WTC11 (cell line): ENCODE data around the gene RTF2. TPM values are rescaled to one million over a fixed set of nuclear protein-coding genes. Genes with fewer than 3 reads are reported as not detected.

ENCODE experiments used
- ATAC-seq: fragments of 200-7000 bp; cut with Tn5 transposase; 2 replicates; pipeline ENCODE4 v1.10.0; 2021; ENCODE audit warnings: mild to moderate bottlenecking, moderate library complexity
- CTCF ChIA-PET: fragments of 300-600 bp; sonication (Branson Sonifier 250); formaldehyde crosslinking; loops from one replicate; lab custom pipeline; 2021; ENCODE audit warnings: antibody characterized with exemption; lab: Charles Lee
- POLR2A ChIA-PET: fragments of 350-600 bp; sonication (Branson Sonifier 250); formaldehyde crosslinking; loops from one replicate; lab custom pipeline; 2021; ENCODE audit warnings: antibody characterized with exemption; lab: Charles Lee
- DNase-seq: peaks from one replicate; pipeline ENCODE4 v3.0.0; 2021; ENCODE audit warnings: low spot score
- H3K27ac Mint-ChIP-seq: 2 replicates; pipeline ENCODE4 v1.8.0; 2021; ENCODE audit warnings: mixed read lengths
- H3K27me3 Mint-ChIP-seq: 2 replicates; pipeline ENCODE4 v1.8.0; 2021; ENCODE audit warnings: low read depth, mild to moderate bottlenecking, moderate library complexity, mixed read lengths
- H3K36me3 Mint-ChIP-seq: 2 replicates; pipeline ENCODE4 v1.8.0; 2021; ENCODE audit warnings: mixed read lengths
- H3K4me1 Mint-ChIP-seq: 2 replicates; pipeline ENCODE4 v1.8.0; 2022; ENCODE audit warnings: mixed read lengths
- H3K4me3 Mint-ChIP-seq: 2 replicates; pipeline ENCODE4 v1.8.0; 2021; ENCODE audit warnings: mild to moderate bottlenecking, moderate library complexity, mixed read lengths
- H3K9me3 Mint-ChIP-seq: 2 replicates; pipeline ENCODE4 v1.8.0; 2021; ENCODE audit warnings: mixed read lengths
- AFF4 ChIP-seq: sonication (generic); formaldehyde crosslinking; IDR thresholded peaks from 2 replicates; pipeline ENCODE4 v1.8.1; 2023; ENCODE audit warnings: mild to moderate bottlenecking, missing genetic modification reagents, borderline replicate concordance
- ATF1 ChIP-seq: sonication (generic); formaldehyde crosslinking; IDR thresholded peaks from 2 replicates; pipeline ENCODE4 v1.8.1; 2023; ENCODE audit warnings: mild to moderate bottlenecking, moderate library complexity, missing genetic modification reagents
- FOXP4 ChIP-seq: sonication (generic); formaldehyde crosslinking; IDR thresholded peaks from 2 replicates; pipeline ENCODE4 v1.8.0; 2022; ENCODE audit warnings: mild to moderate bottlenecking, missing genetic modification reagents
- GRHL2 ChIP-seq: fragments of 250-450 bp; sonication (Bioruptor Pico); IDR thresholded peaks from 2 replicates; pipeline ENCODE4 v1.8.0; 2022; ENCODE audit warnings: mild to moderate bottlenecking, moderate library complexity; ENCODE audit not compliant: insufficient replicate concordance, severe bottlenecking
- GTF2I ChIP-seq: fragments of 250-450 bp; sonication (Bioruptor Pico); conservative IDR thresholded peaks from 2 replicates; pipeline ENCODE4 v1.4.0; 2021; ENCODE audit warnings: mild to moderate bottlenecking
- JAZF1 ChIP-seq: fragments of 250-450 bp; sonication (Bioruptor Pico); IDR thresholded peaks from 2 replicates; pipeline ENCODE4 v1.9.0; 2021; ENCODE audit warnings: moderate library complexity, mild to moderate bottlenecking, inconsistent platforms
- JUN ChIP-seq: sonication (generic); formaldehyde crosslinking; IDR thresholded peaks from 2 replicates; pipeline ENCODE4 v1.8.0; 2023; ENCODE audit warnings: mild to moderate bottlenecking, missing genetic modification reagents
- PRDM15 ChIP-seq: sonication (generic); formaldehyde crosslinking; IDR thresholded peaks from 2 replicates; pipeline ENCODE4 v1.8.0; 2022; ENCODE audit warnings: missing genetic modification reagents
- PREB ChIP-seq: sonication (generic); formaldehyde crosslinking; IDR thresholded peaks from 2 replicates; pipeline ENCODE4 v1.8.1; 2022; ENCODE audit warnings: mild to moderate bottlenecking, missing genetic modification reagents, moderate library complexity, borderline replicate concordance
- SP1 ChIP-seq: sonication (generic); formaldehyde crosslinking; conservative IDR thresholded peaks from 2 replicates; pipeline ENCODE4 v1.8.1; 2022; ENCODE audit warnings: missing genetic modification reagents
- USF1 ChIP-seq: sonication (generic); formaldehyde crosslinking; IDR thresholded peaks from 2 replicates; pipeline ENCODE4 v1.8.0; 2022; ENCODE audit warnings: mild to moderate bottlenecking, missing genetic modification reagents
- ZBTB21 ChIP-seq: sonication (generic); formaldehyde crosslinking; IDR thresholded peaks from 2 replicates; pipeline ENCODE4 v1.8.1; 2023; ENCODE audit warnings: mild to moderate bottlenecking, missing genetic modification reagents, borderline replicate concordance
- ZMAT4 ChIP-seq: fragments of 250-450 bp; sonication (Bioruptor Pico); IDR thresholded peaks from 2 replicates; pipeline ENCODE4 v1.9.0; 2021; ENCODE audit warnings: mild to moderate bottlenecking
- ZNF121 ChIP-seq: sonication (generic); formaldehyde crosslinking; IDR thresholded peaks from 2 replicates; pipeline ENCODE4 v1.8.0; 2023; ENCODE audit warnings: missing genetic modification reagents
- total RNA-seq: library from RNA; stranded (reverse); gene quantifications from 3 replicates; pipeline ENCODE4 v1.2.3, GENCODE V29; 2021
- TF ChIP-seq, protein P1 (sequence below): sonication (generic); formaldehyde crosslinking; IDR thresholded peaks from 2 replicates; pipeline ENCODE4 v1.8.1; 2023; ENCODE audit warnings: mild to moderate bottlenecking, missing genetic modification reagents
- TF ChIP-seq, protein P2 (sequence below): sonication (generic); formaldehyde crosslinking; IDR thresholded peaks from 2 replicates; pipeline ENCODE4 v1.8.1; 2023; ENCODE audit warnings: mild to moderate bottlenecking, missing genetic modification reagents, moderate library complexity
- TF ChIP-seq, protein P3 (sequence below): sonication (generic); formaldehyde crosslinking; IDR thresholded peaks from 2 replicates; pipeline ENCODE4 v1.8.1; 2022; ENCODE audit warnings: mild to moderate bottlenecking, moderate library complexity, missing genetic modification reagents
- TF ChIP-seq, protein P4 (sequence below): sonication (generic); formaldehyde crosslinking; IDR thresholded peaks from 2 replicates; pipeline ENCODE4 v1.8.0; 2022; ENCODE audit warnings: mild to moderate bottlenecking, missing genetic modification reagents
- TF ChIP-seq, protein P5 (sequence below): sonication (generic); formaldehyde crosslinking; conservative IDR thresholded peaks from 2 replicates; pipeline ENCODE4 v1.8.1; 2022; ENCODE audit warnings: mild to moderate bottlenecking, missing genetic modification reagents

Gene RTF2
- total RNA-seq, 1 experiment from 2014 or later, result 46.3 TPM

DNA sequence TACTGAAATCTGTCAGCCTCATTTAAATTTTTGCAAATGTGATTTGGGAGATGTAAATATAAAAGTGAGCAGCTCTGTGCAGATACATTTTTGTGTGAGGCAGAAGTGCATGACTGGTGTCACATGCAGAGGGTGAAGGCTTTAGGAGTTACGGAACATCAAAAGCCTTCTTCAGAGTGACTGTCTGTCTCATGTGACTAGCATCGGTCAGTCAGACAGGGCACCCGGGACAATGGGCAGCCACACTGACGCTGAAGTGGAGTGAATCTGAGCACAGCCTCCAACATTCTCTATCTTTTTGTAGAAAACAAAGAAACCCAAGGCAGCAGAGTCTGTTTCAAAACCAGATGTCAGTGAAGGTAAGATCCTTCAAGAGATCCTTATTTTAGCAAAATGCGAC, 48.2 kb downstream of the RTF2 start:
- Mint-ChIP-seq H3K4me3 (no peak overlapping the region), H3K4me1 (no peaks in the 10 kb centered on the region), H3K9me3 (peaks cover 21% of the 10 kb centered on the region), H3K27me3 (peaks cover 8% of the 10 kb centered on the region), H3K27ac (no peak overlapping the region), H3K36me3 (peaks cover 44% of the 10 kb centered on the region)
- POLR2A ChIA-PET, result no interaction called here
- DNase-seq, result no peak
- CTCF ChIA-PET, result no interaction called here
- no peak for ATAC-seq
- TF ChIP-seq, protein P1, sequence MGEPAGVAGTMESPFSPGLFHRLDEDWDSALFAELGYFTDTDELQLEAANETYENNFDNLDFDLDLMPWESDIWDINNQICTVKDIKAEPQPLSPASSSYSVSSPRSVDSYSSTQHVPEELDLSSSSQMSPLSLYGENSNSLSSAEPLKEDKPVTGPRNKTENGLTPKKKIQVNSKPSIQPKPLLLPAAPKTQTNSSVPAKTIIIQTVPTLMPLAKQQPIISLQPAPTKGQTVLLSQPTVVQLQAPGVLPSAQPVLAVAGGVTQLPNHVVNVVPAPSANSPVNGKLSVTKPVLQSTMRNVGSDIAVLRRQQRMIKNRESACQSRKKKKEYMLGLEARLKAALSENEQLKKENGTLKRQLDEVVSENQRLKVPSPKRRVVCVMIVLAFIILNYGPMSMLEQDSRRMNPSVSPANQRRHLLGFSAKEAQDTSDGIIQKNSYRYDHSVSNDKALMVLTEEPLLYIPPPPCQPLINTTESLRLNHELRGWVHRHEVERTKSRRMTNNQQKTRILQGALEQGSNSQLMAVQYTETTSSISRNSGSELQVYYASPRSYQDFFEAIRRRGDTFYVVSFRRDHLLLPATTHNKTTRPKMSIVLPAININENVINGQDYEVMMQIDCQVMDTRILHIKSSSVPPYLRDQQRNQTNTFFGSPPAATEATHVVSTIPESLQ, result no peak
- no peak for TF ChIP-seq ZBTB21 (CRISPR knock-in tag)
- no peak for TF ChIP-seq ZMAT4 (CRISPR knock-in tag)
- no peak for TF ChIP-seq FOXP4 (CRISPR knock-in tag)
- no peak for TF ChIP-seq JAZF1 (CRISPR knock-in tag)
- TF ChIP-seq ZNF121, result no peak
- TF ChIP-seq GRHL2 (CRISPR knock-in tag), result no peak
- TF ChIP-seq, protein P2, sequence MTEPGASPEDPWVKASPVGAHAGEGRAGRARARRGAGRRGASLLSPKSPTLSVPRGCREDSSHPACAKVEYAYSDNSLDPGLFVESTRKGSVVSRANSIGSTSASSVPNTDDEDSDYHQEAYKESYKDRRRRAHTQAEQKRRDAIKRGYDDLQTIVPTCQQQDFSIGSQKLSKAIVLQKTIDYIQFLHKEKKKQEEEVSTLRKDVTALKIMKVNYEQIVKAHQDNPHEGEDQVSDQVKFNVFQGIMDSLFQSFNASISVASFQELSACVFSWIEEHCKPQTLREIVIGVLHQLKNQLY (CRISPR knock-in tag), result no peak
- no peak for TF ChIP-seq AFF4 (CRISPR knock-in tag)

DNA sequence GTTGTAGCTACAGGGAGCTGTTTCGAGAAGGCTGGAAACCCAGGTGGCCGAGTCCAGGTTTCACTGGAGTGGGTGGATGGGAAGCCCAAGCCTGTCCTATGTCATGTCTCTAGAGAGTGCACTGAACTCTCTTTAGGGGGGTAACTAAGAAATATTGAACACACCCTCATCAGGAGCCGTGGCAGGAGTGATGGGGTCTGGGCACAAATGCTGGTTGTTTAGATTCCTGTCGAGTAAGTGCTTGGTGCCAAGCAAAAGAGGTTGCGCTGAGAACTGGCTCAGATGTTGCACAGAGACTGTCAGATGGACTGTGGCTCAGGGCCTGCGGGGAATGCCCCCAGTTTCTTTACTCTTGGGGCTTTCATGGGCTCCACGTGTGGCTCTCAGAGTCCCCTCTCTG, 48.8 kb downstream of the RTF2 start:
- POLR2A ChIA-PET, result no interaction called here
- Mint-ChIP-seq H3K4me3 (no peak overlapping the region), H3K4me1 (no peaks in the 10 kb centered on the region), H3K27ac (no peak overlapping the region), H3K27me3 (peaks cover 8% of the 10 kb centered on the region), H3K9me3 (peaks cover 27% of the 10 kb centered on the region), H3K36me3 (peaks cover 49% of the 10 kb centered on the region)
- ATAC-seq (no peak), DNase-seq (no peak)
- CTCF ChIA-PET, result no interaction called here
- TF ChIP-seq SP1 (CRISPR knock-in tag), result no peak
- TF ChIP-seq, protein P3, sequence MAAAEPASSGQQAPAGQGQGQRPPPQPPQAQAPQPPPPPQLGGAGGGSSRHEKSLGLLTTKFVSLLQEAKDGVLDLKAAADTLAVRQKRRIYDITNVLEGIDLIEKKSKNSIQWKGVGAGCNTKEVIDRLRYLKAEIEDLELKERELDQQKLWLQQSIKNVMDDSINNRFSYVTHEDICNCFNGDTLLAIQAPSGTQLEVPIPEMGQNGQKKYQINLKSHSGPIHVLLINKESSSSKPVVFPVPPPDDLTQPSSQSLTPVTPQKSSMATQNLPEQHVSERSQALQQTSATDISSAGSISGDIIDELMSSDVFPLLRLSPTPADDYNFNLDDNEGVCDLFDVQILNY (CRISPR knock-in tag), result no peak
- no peak for TF ChIP-seq ATF1 (CRISPR knock-in tag)
- no peak for TF ChIP-seq PRDM15
- TF ChIP-seq GTF2I (CRISPR knock-in tag), result no peak
- no peak for TF ChIP-seq USF1 (CRISPR knock-in tag)
- no peak for TF ChIP-seq PREB (CRISPR knock-in tag)
- TF ChIP-seq, protein P4, sequence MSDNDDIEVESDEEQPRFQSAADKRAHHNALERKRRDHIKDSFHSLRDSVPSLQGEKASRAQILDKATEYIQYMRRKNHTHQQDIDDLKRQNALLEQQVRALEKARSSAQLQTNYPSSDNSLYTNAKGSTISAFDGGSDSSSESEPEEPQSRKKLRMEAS (CRISPR knock-in tag), result no peak
- TF ChIP-seq JUN (CRISPR knock-in tag), result no peak
- TF ChIP-seq, protein P5, sequence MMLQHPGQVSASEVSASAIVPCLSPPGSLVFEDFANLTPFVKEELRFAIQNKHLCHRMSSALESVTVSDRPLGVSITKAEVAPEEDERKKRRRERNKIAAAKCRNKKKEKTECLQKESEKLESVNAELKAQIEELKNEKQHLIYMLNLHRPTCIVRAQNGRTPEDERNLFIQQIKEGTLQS (CRISPR knock-in tag), result no peak
